Astrocyte (in vitro differentiated cells and primary cell): ENCODE data around the gene RRP12. TPM values are rescaled to one million over a fixed set of nuclear protein-coding genes. Genes with fewer than 3 reads are reported as not detected.

Experiments
- DNase-seq: peaks from one replicate; pipeline ENCODE4 v3.0.0-alpha.2; 2010; ENCODE audit warnings: low read depth
- FAIRE-seq: peaks from 2 replicates; lab custom pipeline; 2011; peaks lifted over from hg19 to GRCh38; lab: Jason Lieb, UNC
- H2AFZ ChIP-seq: 2 replicates; pipeline ENCODE4 v1.6.0; 2012; ENCODE audit warnings: low read depth, low read length, inconsistent platforms
- H3K27ac ChIP-seq: 2 replicates; pipeline ENCODE4 v1.5.1; 2011; ENCODE audit warnings: low read depth, low read length, inconsistent platforms
- H3K27me3 ChIP-seq: 2 replicates; pipeline ENCODE4 v1.6.0; 2011; ENCODE audit warnings: low read length, inconsistent platforms; ENCODE audit not compliant: insufficient read depth
- H3K36me3 ChIP-seq: 2 replicates; pipeline ENCODE4 v1.5.1; 2011; ENCODE audit warnings: low read length, inconsistent platforms; ENCODE audit not compliant: insufficient read depth
- H3K4me1 ChIP-seq: 2 replicates; pipeline ENCODE4 v1.5.1; 2011; ENCODE audit warnings: low read length, inconsistent platforms; ENCODE audit not compliant: insufficient read depth
- H3K4me2 ChIP-seq: 2 replicates; pipeline ENCODE4 v1.6.0; 2012; ENCODE audit warnings: low read length, inconsistent platforms
- H3K4me3 ChIP-seq: 2 replicates; pipeline ENCODE4 v1.5.1; 2011; ENCODE audit warnings: low read depth, mild to moderate bottlenecking, low read length, inconsistent platforms; ENCODE audit not compliant: insufficient read depth
- H3K79me2 ChIP-seq: 2 replicates; pipeline ENCODE4 v1.6.0; 2012; ENCODE audit warnings: mild to moderate bottlenecking, low read length, inconsistent platforms; ENCODE audit not compliant: insufficient read depth
- H3K9ac ChIP-seq: 2 replicates; pipeline ENCODE4 v1.6.0; 2012; ENCODE audit warnings: mild to moderate bottlenecking, low read length, inconsistent platforms
- H3K9me3 ChIP-seq: 2 replicates; pipeline ENCODE4 v1.5.1; 2012; ENCODE audit warnings: low read depth, mild to moderate bottlenecking, low read length, inconsistent platforms; ENCODE audit not compliant: insufficient read depth
- H4K20me1 ChIP-seq: 2 replicates; pipeline ENCODE4 v1.6.0; 2012; ENCODE audit warnings: low read length, inconsistent platforms; ENCODE audit not compliant: insufficient read depth
- H3K27ac Mint-ChIP-seq: one replicate; pipeline ENCODE4 v1.8.0; 2021; ENCODE audit warnings: mild to moderate bottlenecking, mixed read lengths; ENCODE audit not compliant: unreplicated experiment
- H3K27me3 Mint-ChIP-seq: one replicate; pipeline ENCODE4 v1.8.0; 2021; ENCODE audit warnings: low read depth, mixed read lengths; ENCODE audit not compliant: unreplicated experiment
- H3K36me3 Mint-ChIP-seq: one replicate; pipeline ENCODE4 v1.8.0; 2021; ENCODE audit warnings: low read depth, mixed read lengths; ENCODE audit not compliant: unreplicated experiment
- H3K4me1 Mint-ChIP-seq: one replicate; pipeline ENCODE4 v1.8.0; 2021; ENCODE audit warnings: low read depth, mixed read lengths; ENCODE audit not compliant: unreplicated experiment
- H3K4me3 Mint-ChIP-seq: one replicate; pipeline ENCODE4 v1.8.0; 2021; ENCODE audit warnings: mild to moderate bottlenecking, moderate library complexity, mixed read lengths; ENCODE audit not compliant: unreplicated experiment
- H3K9me3 Mint-ChIP-seq: one replicate; pipeline ENCODE4 v1.8.0; 2021; ENCODE audit warnings: mild to moderate bottlenecking, mixed read lengths; ENCODE audit not compliant: unreplicated experiment
- CTCF ChIP-seq: IDR thresholded peaks from 2 replicates; pipeline ENCODE4 v1.5.1; 2011; ENCODE audit warnings: low read depth, mild to moderate bottlenecking, inconsistent platforms, low read length, moderate library complexity; ENCODE audit not compliant: insufficient read depth
- EZH2 ChIP-seq: IDR thresholded peaks from 2 replicates; pipeline ENCODE4 v1.6.1; 2012; ENCODE audit warnings: mild to moderate bottlenecking, low read length, inconsistent platforms; ENCODE audit not compliant: insufficient read depth
- total RNA-seq: library from RNA; stranded (reverse); gene quantifications from 2 replicates; pipeline ENCODE4 v1.2.1, GENCODE V29; 2021

Gene RRP12
- total RNA-seq, 1 donor from 2014 or later: 52.1 TPM

GRCh38 chr10:97356918-97357317 is 44.2 kb downstream of the RRP12 start:
- Histone ChIP-seq H2AFZ (no peak overlapping the region), H3K27me3 (no peaks in the 10 kb centered on the region), H3K9ac (no peak overlapping the region), H3K79me2 (no peaks in the 10 kb centered on the region), H3K36me3 (peaks cover 32% of the 10 kb centered on the region), H3K27ac (no peak overlapping the region), H4K20me1 (no peaks in the 10 kb centered on the region), H3K4me3 (no peak overlapping the region), H3K4me2 (no peak overlapping the region), H3K9me3 (no peaks in the 10 kb centered on the region), H3K4me1 (no peaks in the 10 kb centered on the region)
- TF ChIP-seq CTCF: no peak
- no peak for TF ChIP-seq EZH2
- FAIRE-seq (no peak), DNase-seq (no peak)
- H3K4me1 Mint-ChIP-seq: no peaks in the 10 kb centered on the region
- H3K27ac Mint-ChIP-seq: no peak overlapping the region
- H3K9me3 Mint-ChIP-seq: no peaks in the 10 kb centered on the region
- H3K27me3 Mint-ChIP-seq: no peaks in the 10 kb centered on the region
- no peak overlapping the region for H3K4me3 Mint-ChIP-seq
- H3K36me3 Mint-ChIP-seq: peaks cover 30% of the 10 kb centered on the region

GRCh38 chr10:97356318-97356914 is 44.7 kb downstream of the RRP12 start:
- Mint-ChIP-seq H3K4me1 (no peaks in the 10 kb centered on the region), H3K27ac (no peak overlapping the region), H3K27me3 (no peaks in the 10 kb centered on the region), H3K36me3 (peaks cover 30% of the 10 kb centered on the region), H3K4me3 (no peak overlapping the region), H3K9me3 (no peaks in the 10 kb centered on the region)
- no peak overlapping the region for H2AFZ ChIP-seq
- H3K9ac ChIP-seq: no peak overlapping the region
- no peak overlapping the region for H3K4me2 ChIP-seq
- DNase-seq: no peak
- H3K9me3 ChIP-seq: no peaks in the 10 kb centered on the region
- no peaks in the 10 kb centered on the region for H3K79me2 ChIP-seq
- H3K4me3 ChIP-seq: no peak overlapping the region
- peaks cover 32% of the 10 kb centered on the region for H3K36me3 ChIP-seq
- no peaks in the 10 kb centered on the region for H3K27me3 ChIP-seq
- H3K27ac ChIP-seq: no peak overlapping the region
- FAIRE-seq: no peak
- no peak for TF ChIP-seq CTCF
- no peak for TF ChIP-seq EZH2
- no peaks in the 10 kb centered on the region for H3K4me1 ChIP-seq
- H4K20me1 ChIP-seq: no peaks in the 10 kb centered on the region

DNA sequence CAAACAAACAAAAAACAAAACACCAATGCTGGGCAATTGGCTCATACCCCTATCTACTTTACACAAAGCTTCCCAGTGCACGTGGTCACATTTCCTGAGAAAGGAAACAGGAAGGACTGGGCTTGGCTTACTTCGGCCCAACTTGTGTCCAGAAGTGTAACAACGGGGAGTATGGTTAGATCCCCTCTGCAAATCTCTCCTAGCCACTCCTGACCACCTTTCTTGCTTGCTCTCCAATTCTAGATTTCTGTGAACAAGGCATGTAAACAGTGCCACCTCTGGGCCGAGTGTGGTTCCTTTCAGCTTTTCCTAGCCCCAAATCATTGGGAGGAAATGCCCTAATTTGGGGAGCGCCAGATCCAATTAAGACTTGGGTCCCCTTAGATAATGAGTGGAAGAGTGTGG is 45.6 kb downstream of the RRP12 start:
- H2AFZ ChIP-seq: no peak overlapping the region
- H3K36me3 ChIP-seq: peaks cover 30% of the 10 kb centered on the region
- H3K4me3 Mint-ChIP-seq: no peak overlapping the region
- FAIRE-seq (no peak), DNase-seq (no peak)
- no peak overlapping the region for H3K4me3 ChIP-seq
- no peaks in the 10 kb centered on the region for H3K4me1 ChIP-seq
- no peaks in the 10 kb centered on the region for H3K9me3 ChIP-seq
- peaks cover 28% of the 10 kb centered on the region for H3K36me3 Mint-ChIP-seq
- no peaks in the 10 kb centered on the region for H3K9me3 Mint-ChIP-seq
- H3K9ac ChIP-seq: no peak overlapping the region
- no peaks in the 10 kb centered on the region for H4K20me1 ChIP-seq
- no peak overlapping the region for H3K27ac Mint-ChIP-seq
- no peaks in the 10 kb centered on the region for H3K4me1 Mint-ChIP-seq
- H3K27ac ChIP-seq: no peak overlapping the region
- H3K27me3 ChIP-seq: no peaks in the 10 kb centered on the region
- TF ChIP-seq CTCF: no peak
- TF ChIP-seq EZH2: no peak
- no peak overlapping the region for H3K4me2 ChIP-seq
- H3K79me2 ChIP-seq: no peaks in the 10 kb centered on the region
- no peaks in the 10 kb centered on the region for H3K27me3 Mint-ChIP-seq
